ENCODE results near the gene SERINC4. TPM values are rescaled to one million over a fixed set of nuclear protein-coding genes. Genes with fewer than 3 reads are reported as not detected.

The SERINC4 gene
- total RNA-seq, 2 donors from 2014 or later = not detected

DNA sequence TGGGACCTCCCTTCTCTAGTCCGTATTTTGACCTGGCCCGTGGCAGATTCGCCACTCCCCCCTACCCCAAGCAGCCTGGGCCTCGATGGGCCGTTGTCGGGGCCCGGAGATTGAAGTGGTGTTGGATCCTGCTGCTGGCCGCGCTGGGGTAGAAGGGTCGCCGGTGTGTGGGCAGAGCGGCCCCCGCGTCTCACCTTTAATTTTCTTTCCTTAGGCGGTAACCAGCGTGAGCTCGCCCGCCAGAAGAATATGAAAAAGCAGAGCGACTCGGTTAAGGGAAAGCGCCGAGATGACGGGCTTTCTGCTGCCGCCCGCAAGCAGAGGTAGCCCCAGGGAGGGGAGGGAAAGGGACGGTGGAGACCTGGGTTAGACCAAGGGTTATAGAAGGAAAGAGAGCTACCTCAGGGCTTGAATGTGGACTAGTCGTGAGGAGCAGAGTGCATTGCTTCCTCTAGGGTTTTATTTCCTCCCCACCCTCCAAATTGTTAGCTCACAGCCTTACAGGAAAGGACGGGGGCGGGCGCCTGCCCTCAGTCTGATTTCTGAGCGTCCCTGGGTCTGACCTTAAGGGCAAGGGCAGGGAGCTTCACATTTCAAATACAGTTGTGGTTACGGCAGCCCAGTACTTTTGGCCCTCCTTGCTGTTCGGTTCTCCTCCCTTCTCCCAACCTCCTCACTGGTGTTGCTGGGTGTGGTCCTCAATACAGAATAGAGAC is 7.1 kb downstream of the SERINC4 start:
- DNase-seq (ENCODE audit: low spot score) = no peak
- Histone ChIP-seq H3K27ac (peak overlapping the region; percentile 90 to 99), H3K4me1 (ENCODE audit: control insufficient read depth in 1 of 2, low read depth in 2 of 2) (peaks cover 17 to 43% of the 10 kb centered on the region in 2 donors), H3K4me3 (peak overlapping the region; percentile 77), H3K9me3 (no peaks in the 10 kb centered on the region), H3K36me3 (peaks cover 17% of the 10 kb centered on the region), H3K27me3 (replicated peaks; ENCODE audit: insufficient read depth) (no peaks in the 10 kb centered on the region)
- TF ChIP-seq, protein P1, sequence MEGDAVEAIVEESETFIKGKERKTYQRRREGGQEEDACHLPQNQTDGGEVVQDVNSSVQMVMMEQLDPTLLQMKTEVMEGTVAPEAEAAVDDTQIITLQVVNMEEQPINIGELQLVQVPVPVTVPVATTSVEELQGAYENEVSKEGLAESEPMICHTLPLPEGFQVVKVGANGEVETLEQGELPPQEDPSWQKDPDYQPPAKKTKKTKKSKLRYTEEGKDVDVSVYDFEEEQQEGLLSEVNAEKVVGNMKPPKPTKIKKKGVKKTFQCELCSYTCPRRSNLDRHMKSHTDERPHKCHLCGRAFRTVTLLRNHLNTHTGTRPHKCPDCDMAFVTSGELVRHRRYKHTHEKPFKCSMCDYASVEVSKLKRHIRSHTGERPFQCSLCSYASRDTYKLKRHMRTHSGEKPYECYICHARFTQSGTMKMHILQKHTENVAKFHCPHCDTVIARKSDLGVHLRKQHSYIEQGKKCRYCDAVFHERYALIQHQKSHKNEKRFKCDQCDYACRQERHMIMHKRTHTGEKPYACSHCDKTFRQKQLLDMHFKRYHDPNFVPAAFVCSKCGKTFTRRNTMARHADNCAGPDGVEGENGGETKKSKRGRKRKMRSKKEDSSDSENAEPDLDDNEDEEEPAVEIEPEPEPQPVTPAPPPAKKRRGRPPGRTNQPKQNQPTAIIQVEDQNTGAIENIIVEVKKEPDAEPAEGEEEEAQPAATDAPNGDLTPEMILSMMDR (IDR thresholded peaks at IDR 0.05) = no peak
- ATAC-seq (ENCODE audit: insufficient number of reproducible peaks, low FRiP score, low read depth) = no peak

GRCh38 chr15:43791993-43792760 is 7.8 kb downstream of the SERINC4 start, which contains the start of gene SERF2:
SERF2 (plus strand) TSS chr15:43792320; CDS start chr15:43792377, 57 bp downstream.
- TF ChIP-seq, protein P1 (IDR thresholded peaks at IDR 0.05) = no peak
- Histone ChIP-seq H3K36me3 (peaks cover 15% of the 10 kb centered on the region), H3K27ac (peak within 1 kb of the TSS; percentile 90 to 99), H3K4me1 (ENCODE audit: control insufficient read depth in 1 of 2, low read depth in 2 of 2) (peaks cover 17 to 35% of the 10 kb centered on the region in 2 donors), H3K4me3 (peak within 1 kb of the TSS; percentile 77), H3K27me3 (replicated peaks; ENCODE audit: insufficient read depth) (no peaks in the 10 kb centered on the region), H3K9me3 (no peaks in the 10 kb centered on the region)
- DNase-seq (ENCODE audit: low spot score) (peak; percentile 99), ATAC-seq (ENCODE audit: insufficient number of reproducible peaks, low FRiP score, low read depth) (peak; percentile 89)

DNA sequence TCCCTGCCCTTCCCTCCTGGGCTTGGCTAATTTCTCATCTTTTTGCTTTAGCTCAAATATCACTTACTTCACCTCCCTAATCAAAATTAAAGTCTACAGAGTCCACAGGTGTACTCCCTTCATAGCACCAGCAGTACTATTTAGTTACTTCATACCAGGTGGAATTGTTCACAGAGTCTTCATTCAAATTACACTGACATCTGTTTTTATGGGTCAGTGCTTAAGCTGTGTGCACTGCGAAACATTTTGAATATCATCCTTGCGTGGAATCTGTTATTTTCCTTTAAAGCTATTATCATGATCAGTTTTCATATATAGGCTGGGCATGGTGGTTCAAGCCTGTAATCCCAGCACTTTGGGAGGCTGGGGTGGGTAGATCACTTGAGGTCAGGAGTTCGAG is 10.6 kb downstream of the SERINC4 start:
- Histone ChIP-seq H3K27me3 (replicated peaks; ENCODE audit: insufficient read depth) (no peaks in the 10 kb centered on the region), H3K4me1 (ENCODE audit: control insufficient read depth in 1 of 2, low read depth in 2 of 2) (peaks cover 11 to 15% of the 10 kb centered on the region in 2 donors), H3K9me3 (no peaks in the 10 kb centered on the region), H3K27ac (no peak overlapping the region), H3K4me3 (no peak overlapping the region), H3K36me3 (no peaks in the 10 kb centered on the region)
- ATAC-seq (ENCODE audit: insufficient number of reproducible peaks, low FRiP score, low read depth) (no peak), DNase-seq (ENCODE audit: low spot score) (no peak)
- TF ChIP-seq, protein P1 (IDR thresholded peaks at IDR 0.05) = no peak

DNA sequence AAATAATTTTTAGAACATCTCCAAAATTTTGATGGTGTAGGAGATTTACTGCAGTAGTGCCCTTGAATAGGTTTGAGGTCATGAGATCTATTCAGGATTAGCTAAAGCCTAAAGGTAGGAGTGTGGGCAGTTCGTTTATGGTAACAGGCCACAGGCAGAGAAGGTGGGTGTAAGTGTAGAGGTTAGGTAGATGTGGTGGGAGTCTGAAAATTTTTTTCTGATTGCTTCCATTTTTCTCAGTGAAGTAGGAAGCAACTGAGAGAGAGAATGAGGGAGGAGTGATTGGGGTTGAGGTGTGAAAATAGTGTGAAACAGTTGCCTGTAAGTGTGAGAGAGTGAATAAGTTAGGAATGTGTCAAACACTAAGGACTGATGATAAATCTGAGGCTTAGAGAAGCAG is 21.0 kb downstream of the SERINC4 start:
- ATAC-seq (ENCODE audit: insufficient number of reproducible peaks, low FRiP score, low read depth) (no peak), DNase-seq (ENCODE audit: low spot score) (no peak)
- H3K9me3 ChIP-seq = no peaks in the 10 kb centered on the region
- H3K4me3 ChIP-seq = no peak overlapping the region
- H3K27me3 ChIP-seq (replicated peaks; ENCODE audit: insufficient read depth) = no peaks in the 10 kb centered on the region
- TF ChIP-seq, protein P1 (IDR thresholded peaks at IDR 0.05) = no peak
- H3K4me1 ChIP-seq (ENCODE audit: control insufficient read depth in 1 of 2, low read depth in 2 of 2) = peaks cover 3 to 20% of the 10 kb centered on the region in 2 donors
- no peaks in the 10 kb centered on the region for H3K36me3 ChIP-seq
- H3K27ac ChIP-seq = no peak overlapping the region

DNA sequence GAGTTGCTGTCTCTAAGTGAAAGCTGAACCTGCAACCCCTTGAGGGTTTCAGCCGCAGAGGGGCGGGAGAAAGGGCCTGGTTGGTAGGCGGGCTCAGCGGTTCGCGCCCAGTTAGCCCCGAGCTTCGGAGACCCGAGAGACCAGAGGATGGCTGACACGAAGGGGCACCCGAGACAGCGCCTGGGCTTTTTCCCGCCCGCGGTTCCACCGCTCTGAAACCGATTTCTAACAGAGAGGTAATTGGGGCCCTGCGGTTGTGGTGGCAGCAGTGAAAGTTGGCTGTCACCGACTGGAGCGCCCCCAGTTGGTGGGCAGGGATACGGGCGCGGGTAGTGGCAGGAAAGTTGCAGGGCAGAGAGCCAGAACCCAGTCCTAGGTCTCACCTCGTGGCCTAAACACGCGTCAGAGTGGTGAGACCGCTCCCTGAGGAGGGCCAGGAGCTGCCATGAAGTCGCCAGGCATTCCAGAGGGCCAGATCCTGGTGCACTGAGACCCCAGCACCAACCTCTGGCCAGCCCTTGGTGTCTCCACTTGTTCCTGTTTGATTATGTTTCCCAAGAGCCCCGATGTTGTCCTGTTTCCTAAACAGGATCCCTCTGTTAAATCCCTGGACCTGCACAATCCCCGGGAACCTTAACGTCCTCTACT is 22.6 kb downstream of the SERINC4 start:
- H3K4me1 ChIP-seq (ENCODE audit: control insufficient read depth in 1 of 2, low read depth in 2 of 2) = peaks cover 3 to 20% of the 10 kb centered on the region in 2 donors
- ATAC-seq (ENCODE audit: insufficient number of reproducible peaks, low FRiP score, low read depth) (peak; percentile 70), DNase-seq (ENCODE audit: low spot score) (no peak)
- H3K27me3 ChIP-seq (replicated peaks; ENCODE audit: insufficient read depth) = no peaks in the 10 kb centered on the region
- H3K36me3 ChIP-seq = no peaks in the 10 kb centered on the region
- H3K4me3 ChIP-seq = peak overlapping the region; percentile 81
- peak overlapping the region; percentile 85 to 91 for H3K27ac ChIP-seq
- no peaks in the 10 kb centered on the region for H3K9me3 ChIP-seq
- TF ChIP-seq, protein P1 (IDR thresholded peaks at IDR 0.05) = peak; percentile 61

Measured in thoracic aorta (tissue), 2 donors.